ENCODE results near the gene SH3RF2. TPM values are rescaled to one million over a fixed set of nuclear protein-coding genes. Genes with fewer than 3 reads are reported as not detected.

Gene SH3RF2
- total and polyA plus RNA-seq, 9 donors: 0.30 to 6.5 (median 0.81) TPM

- no peaks in the 10 kb centered on the region for H3K4me1 ChIP-seq (ENCODE audit: insufficient read depth)
- 87 to 95% (median 90%) methylated on average over 4 of the region's 4 CpGs for WGBS, 3 donors
- no peak for TF ChIP-seq CTCF (IDR thresholded peaks at IDR 0.05)
- TF ChIP-seq POLR2A (IDR thresholded peaks at IDR 0.05): no peak
- no peak for TF ChIP-seq EP300 (IDR thresholded peaks at IDR 0.05)
- no peaks in the 10 kb centered on the region for H3K9me3 ChIP-seq
- H3K27me3 ChIP-seq: no peaks in the 10 kb centered on the region
- H3K4me3 ChIP-seq: no peak overlapping the region
- H3K27ac ChIP-seq: no peak overlapping the region
- no peak for DNase-seq
- no peaks in the 10 kb centered on the region for H3K36me3 ChIP-seq
- intact Hi-C loops (cut with DNase I): no loop called here
Observed at GRCh38 chr5:146043722-146044121, 107.3 kb downstream of the SH3RF2 start.

- TF ChIP-seq CTCF (IDR thresholded peaks at IDR 0.05): no peak
- H3K36me3 ChIP-seq: no peaks in the 10 kb centered on the region
- intact Hi-C loops (cut with DNase I): no loop called here
- no peak for DNase-seq
- H3K4me3 ChIP-seq: no peak overlapping the region
- H3K4me1 ChIP-seq (ENCODE audit: insufficient read depth): no peaks in the 10 kb centered on the region
- H3K27ac ChIP-seq: no peak overlapping the region
- no peaks in the 10 kb centered on the region for H3K27me3 ChIP-seq
- 78 to 83% (median 79%) methylated on average over 4 of the region's 4 CpGs for WGBS, 3 donors
- no peaks in the 10 kb centered on the region for H3K9me3 ChIP-seq
Observed at GRCh38 chr5:146047396-146047795, 111.0 kb downstream of the SH3RF2 start.

GRCh38 chr5:146048994-146049703 lies 112.8 kb downstream of the SH3RF2 start:
- Histone ChIP-seq H3K27ac (no peak overlapping the region), H3K36me3 (no peaks in the 10 kb centered on the region), H3K9me3 (no peaks in the 10 kb centered on the region), H3K27me3 (no peaks in the 10 kb centered on the region), H3K4me1 (ENCODE audit: insufficient read depth) (no peaks in the 10 kb centered on the region), H3K4me3 (no peak overlapping the region)
- TF ChIP-seq POLR2A (IDR thresholded peaks at IDR 0.05) (no peak), CTCF (IDR thresholded peaks at IDR 0.05) (no peak), EP300 (IDR thresholded peaks at IDR 0.05) (no peak)
- peak in 1 of 5 donors; percentile 31 for DNase-seq
- intact Hi-C loops (cut with DNase I): no loop called here
- 63 to 72% (median 67%) methylated on average over 15 of the region's 15 CpGs for WGBS, 3 donors

GRCh38 chr5:146049704-146050026 lies 113.3 kb downstream of the SH3RF2 start:
- no peaks in the 10 kb centered on the region for H3K9me3 ChIP-seq
- no peaks in the 10 kb centered on the region for H3K36me3 ChIP-seq
- H3K4me3 ChIP-seq: no peak overlapping the region
- no peak for DNase-seq
- no peak for TF ChIP-seq EP300 (IDR thresholded peaks at IDR 0.05)
- TF ChIP-seq CTCF (IDR thresholded peaks at IDR 0.05): no peak
- TF ChIP-seq POLR2A (IDR thresholded peaks at IDR 0.05): no peak
- H3K27ac ChIP-seq: no peak overlapping the region
- no peaks in the 10 kb centered on the region for H3K27me3 ChIP-seq
- no peaks in the 10 kb centered on the region for H3K4me1 ChIP-seq (ENCODE audit: insufficient read depth)
- intact Hi-C loops (cut with DNase I): no loop called here
- WGBS, 3 donors: 24 to 59% (median 36%) methylated on average over 3 of the region's 3 CpGs

Data from ovary (tissue), 9 donors.